Esophagus mucosa (tissue), 1 donor: ENCODE data around the gene KRT17. TPM values are rescaled to one million over a fixed set of nuclear protein-coding genes. Genes with fewer than 3 reads are reported as not detected.
"Not testable (repeated sequence)": the region's sequence is repeated elsewhere in the genome, so short reads cannot be mapped to it uniquely, and the experiment has no call there.

ENCODE experiments used
- ATAC-seq: fragments of 200-7000 bp; cut with Tn5 transposase; one replicate; pipeline ENCODE4 v1.9.1; 2020
- total RNA-seq: library from RNA; stranded (reverse); gene quantifications from one replicate; pipeline ENCODE4 v1.2.4, GENCODE V29; 2023
- donor health status: DM: yes; HTN: yes; CAD: no.

Gene KRT17
- total RNA-seq, 1 donor from 2014 or later: 380 TPM

DNA sequence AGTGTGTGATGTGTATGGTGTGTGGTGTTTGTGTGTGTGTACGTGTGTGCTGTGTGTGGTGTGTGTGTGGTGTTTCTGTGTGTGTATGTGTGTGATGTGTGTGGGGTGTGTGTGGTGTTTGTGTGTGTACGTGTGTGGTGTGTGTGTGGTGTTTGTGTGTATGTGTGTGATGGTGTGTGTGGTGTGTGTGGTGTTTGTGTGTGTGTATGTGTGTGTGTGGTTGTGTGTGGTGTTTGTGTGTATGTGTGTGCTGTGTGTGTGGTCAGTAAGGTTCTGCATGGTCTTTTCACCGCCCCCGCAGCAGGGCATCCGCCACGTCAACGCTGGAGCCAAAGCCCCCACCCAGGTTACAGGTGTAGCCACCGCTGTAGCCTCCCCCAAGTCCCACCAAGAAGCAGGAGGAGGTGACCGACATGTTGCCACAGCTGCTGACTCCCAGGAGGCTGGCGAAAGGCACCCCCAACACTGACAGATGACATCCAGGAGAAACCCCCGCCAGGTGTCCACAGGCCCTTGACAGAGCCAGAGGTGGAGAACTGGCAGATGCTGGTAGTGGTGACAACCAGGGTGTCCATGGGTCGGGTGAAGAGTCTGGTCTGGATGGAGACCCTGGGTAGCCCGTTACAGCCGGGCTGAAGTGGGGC, 9.3 kb upstream of the KRT17 start:
- no peak for ATAC-seq

DNA sequence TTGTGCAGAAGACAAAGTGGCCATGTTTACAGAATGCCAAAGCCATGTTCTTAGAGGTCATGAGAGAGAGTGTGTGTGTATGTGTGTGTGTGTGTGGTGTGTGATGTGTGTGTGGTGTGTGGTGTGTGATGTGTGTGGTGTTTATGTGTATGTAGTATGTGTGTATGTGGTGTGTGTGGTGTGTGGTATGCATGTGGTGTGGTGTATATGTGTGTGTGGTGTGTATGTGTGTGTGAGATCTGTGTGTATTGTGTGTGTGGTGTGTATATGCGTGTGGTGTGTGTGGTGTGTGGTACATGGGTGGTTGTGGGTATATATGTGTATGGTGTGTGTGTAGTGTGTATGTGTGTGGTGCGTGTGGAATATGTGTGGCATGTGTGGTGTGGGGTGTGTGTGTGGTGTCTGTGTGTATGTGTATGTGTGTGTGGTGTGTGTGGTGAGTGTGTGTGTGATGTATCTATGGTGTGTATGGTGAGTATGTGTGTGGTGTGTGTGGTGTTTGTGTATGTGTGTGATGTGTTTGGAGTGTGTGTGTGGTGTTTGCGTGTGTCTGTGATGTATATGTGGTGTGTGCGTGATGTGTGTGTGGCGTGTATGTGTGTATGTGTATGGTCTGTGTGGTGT, 8.2 kb upstream of the KRT17 start:
- ATAC-seq: peak; percentile 4

DNA sequence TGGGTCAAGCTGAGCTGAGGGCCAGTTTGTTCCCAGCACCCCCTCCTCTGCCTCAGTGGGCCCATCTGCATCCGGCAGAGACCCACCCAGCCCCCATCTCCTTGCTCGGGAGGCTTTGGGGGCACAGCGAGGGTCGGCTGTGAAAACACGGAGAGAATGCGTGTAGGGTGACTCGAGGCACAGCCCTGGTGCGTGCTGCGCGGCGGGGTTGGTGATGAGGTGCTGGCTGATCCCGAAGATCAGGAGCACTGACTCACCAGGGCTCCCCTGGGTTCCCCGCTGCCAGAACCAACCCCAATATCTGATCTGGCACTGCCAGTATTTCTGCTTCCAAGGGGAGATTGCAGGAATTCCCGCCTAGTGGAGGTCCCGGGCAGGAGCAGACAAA, 7.5 kb upstream of the KRT17 start:
- ATAC-seq: peak; percentile 73

- no peak for ATAC-seq
Measured at GRCh38 chr17:41631025-41631897, 6.9 kb upstream of the KRT17 start.

GRCh38 chr17:41629826-41630670, 5.7 kb upstream of the KRT17 start:
- no peak for ATAC-seq

DNA sequence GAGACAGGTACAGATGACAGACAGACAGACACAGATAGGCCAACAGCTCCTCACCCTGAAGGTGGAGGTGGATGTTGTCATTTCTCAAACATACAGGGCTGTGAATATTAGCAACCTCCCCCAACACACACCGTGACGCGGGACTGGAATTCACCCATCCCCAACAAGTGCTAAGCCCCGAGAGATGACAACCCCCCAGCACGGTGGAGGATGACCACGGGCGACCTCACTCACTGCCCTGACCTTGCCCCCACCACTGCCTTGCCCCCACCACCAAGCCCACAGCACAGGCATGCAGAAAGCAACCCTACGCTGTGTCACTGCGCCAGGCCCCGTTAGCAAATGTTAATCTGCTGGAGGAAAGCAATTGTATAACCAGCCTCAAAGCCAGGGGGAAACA, 4.9 kb upstream of the KRT17 start:
- no peak for ATAC-seq

- peak; percentile 23 for ATAC-seq
Measured at GRCh38 chr17:41628621-41629255, 4.4 kb upstream of the KRT17 start.

DNA sequence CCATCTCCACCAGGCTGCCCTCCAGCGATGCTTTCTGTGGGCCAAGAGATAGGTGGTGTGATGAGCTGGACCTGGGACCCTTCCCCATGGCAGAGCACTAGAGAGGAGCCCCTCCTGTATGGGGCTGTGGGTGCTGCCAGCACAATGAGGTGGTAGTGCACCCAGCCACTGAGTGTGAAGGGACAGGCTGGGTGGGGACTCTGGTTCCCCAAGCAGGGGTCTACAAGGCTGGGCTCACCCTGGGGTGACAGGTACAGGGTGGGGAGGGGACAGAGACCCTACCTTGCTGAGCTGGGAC, 3.6 kb upstream of the KRT17 start:
- not testable (repeated sequence) for ATAC-seq

DNA sequence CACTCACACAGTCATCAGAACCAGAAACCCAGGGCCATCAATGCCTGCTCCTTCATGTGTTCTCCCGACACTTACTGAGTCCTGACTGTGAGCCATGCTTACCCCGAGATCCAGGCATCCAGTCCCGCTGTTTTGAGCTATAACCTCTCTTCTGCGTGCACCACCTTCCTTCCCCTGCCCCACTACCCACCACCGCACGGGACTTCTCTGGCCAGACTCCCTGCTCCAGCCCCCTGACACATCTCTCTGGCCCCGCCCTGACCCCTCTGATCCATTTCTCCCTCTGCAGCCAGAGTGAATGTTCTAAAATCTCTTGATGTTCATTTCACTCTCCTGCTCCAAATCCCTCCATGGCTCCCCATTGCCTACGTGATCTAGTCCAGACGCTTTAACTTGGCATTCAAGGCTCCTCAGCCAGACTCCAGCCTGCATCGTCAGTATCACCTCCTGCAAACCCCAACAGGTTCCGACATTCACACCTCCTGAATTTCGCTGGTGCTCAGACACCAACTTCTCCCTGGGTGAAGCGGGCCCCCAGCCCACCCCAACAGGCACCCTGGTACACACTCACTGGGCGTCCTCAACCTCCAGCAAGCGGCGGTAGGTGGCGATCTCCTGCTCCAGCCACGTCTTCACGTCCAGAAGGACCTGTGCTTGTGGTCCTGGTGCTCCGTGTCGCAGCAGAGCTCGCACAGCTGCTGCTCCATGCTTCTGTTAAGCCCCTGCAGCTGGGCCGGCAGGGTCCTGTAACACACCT, 3.1 kb upstream of the KRT17 start:
- ATAC-seq: no peak

DNA sequence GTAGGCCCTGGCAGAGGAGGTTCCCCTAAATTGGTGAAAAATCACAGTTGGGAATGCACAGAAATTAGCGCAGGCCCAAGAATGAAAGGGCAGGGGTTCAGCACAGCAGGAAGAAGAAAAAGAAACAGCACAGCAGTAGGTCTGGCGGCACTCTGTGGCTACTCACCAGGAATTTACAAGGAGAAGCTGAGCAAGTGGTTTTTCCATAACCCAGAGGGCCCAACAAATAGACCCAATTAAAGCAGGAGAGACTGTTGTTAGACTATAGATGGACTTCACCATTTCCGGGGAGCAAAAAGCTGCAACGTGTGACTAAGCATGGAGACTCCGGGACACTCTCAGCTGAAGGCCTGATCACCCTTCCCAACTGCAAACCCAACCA, 2.5 kb upstream of the KRT17 start:
- ATAC-seq: not testable (repeated sequence)

DNA sequence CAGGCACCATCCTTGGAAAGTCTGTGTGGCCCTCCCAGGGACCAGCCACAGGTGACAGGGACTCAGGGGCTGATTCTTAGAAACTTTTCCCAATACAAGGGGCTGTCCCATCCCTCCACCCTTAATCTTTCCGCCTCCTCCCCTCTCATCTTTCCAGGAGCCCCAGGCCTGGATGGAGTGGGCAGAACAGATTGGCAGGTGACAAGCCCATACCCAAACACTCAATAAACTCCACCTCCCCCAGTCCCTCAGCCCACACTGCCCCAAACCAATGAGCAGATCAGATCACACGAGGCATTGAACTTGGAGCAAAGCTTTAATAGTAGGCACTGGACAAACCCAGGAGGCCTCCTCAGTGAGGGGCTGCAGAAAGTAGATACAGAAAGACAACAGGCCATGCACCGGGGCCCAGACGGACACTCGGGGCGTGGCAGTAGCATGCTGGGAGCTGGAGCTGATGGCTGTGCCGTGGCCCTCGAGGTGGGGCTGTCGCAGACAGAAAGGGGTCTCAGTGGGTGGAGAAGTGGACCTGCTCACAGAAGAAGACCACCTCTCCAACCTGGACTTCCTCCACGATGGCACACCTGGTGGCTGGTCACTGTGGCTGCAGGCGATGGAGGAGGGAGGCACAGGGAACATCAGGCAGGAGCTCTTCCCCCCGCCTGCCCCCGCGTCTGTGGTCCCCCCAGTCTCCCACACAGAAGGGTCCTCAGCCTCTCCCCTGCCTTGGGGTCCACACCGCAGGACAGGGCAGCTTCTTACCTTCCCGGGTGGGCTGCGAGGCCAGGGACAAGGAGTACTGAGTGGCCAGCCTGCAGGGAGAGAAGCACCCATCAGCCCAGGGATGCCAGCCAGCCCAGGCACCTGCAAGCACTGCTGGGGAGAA, 1.9 kb upstream of the KRT17 start:
- not testable (repeated sequence) for ATAC-seq

DNA sequence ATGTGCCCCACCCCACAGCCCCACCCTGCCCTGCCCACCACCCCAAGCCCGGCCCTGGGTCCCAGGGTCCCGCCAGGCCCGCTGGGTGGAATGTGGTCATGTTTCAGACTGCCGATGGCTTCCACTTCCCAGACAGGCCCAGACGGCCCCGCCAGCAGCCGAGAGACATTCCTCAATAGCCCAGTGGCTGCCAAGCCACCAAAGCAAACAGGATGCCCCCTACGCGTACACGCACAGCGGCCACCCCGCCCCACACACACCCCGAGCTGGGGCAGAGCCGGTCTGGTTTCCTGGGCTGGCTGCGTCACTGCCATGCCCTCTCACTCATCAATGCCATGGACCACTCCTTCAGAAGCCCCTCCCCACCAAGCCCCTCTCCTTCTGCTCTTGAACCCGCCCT, 1.2 kb upstream of the KRT17 start:
- ATAC-seq: peak; percentile 89

DNA sequence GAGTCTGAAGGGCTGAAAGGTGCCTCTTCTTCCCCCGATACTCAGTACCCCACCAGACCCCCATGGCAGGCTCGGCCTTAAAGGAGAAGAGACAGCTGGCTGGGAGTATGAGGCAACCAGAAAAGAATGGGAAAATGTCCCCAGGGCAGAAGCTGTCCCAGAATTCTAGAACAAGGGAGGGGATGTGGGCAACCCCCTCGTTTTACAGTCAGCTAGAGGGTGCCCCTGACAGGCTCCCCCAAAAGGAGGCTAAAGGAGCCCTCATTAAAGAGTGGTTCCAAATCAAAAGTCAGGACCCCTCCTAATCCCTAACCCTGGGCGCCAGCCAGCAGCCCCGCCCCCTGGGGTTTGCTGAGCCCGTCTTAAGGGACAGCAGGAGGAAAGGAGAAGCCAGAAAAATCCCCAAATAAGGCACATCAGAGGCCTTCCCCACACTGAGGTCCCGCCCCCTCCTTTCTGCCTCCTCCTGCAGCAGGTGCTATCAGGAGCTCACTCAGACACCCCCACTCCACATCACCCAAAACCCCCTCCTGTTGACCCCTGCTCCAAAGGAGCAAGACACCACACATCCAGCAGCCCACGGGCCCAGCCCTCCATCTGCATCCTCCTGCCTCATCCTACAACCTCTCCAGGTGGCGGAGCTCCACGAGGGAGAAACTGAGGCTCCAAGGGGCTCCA, 1.1 kb downstream of the KRT17 start:
- ATAC-seq: not testable (repeated sequence)

GRCh38 chr17:41622340-41623183, 1.8 kb downstream of the KRT17 start:
- ATAC-seq: not testable (repeated sequence)

DNA sequence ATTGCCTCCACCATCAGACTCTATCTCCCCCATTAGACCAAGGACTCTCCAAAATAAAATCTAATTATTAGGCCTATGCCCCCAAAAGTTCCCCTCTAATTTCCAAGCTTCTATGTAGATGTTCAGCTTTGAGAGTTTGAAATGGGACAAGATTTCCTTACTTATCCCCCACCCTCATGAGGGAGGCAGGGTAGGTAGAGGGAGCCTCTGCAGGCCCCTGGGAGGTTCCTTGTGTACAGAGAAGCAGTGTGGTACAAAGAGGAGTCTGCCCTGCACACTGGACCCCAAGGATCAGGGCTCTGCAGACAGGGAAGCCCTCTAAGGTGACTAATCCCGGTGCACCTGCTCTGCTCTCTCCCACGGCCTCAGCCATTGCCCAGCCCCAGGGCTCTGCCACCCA, 2.5 kb downstream of the KRT17 start:
- ATAC-seq: no peak

DNA sequence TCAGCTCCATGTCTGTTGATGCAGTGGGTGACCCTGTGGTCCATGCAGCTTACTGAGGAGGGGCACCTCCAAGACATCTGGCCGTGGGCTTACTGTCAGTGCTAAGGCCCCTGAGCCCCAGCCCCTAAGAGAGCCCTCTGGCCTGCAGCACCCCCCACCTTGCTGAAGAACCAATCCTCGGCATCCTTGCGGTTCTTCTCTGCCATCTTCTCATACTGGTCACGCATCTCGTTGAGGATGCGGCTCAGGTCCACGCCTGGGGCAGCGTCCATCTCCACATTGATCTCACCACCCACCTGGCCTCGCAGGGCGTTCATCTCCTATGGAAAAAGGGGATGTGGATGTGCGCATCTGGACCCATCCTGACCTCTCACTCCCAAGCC, 2.9 kb downstream of the KRT17 start:
- not testable (repeated sequence) for ATAC-seq

DNA sequence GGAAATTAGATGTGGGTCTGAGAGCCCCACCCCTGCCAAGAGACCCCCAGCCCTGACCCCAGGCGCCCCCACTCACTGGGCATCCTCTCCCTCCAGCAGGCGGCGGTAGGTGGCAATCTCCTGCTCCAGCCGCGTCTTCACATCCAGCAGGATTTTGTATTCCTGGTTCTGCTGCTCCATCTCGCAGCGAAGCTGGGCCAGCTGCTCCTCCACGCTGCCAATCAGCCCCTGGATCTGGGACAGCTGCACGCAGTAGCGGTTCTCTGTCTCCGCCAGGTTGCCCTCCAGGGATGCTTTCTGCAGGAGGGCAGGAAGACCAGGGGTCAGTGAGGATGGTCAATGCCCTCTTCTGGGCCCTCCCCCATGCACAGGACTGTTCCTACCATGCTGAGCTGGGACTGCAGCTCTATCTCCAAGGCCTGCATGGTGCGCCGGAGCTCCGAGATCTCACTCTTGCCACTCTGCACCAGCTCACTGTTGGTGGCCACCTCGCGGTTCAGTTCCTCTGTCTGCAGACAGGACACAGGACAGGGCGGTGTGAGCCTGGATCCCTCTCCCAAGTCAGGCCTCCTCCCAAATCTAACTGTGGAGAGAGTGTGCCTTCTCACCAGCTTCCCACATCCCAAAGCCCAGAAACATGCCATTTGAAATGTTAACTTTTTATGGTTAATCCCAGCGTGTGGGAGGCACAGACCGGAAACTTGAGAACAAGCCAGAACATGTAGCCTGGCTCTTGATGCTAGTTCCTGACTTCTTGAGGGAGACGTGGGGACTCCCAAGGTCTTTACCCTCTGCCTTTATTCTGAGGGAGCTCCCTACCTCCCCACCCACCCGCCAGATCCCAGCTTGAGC, 3.6 kb downstream of the KRT17 start:
- ATAC-seq: no peak
